ENCODE data around the gene MSMO1. TPM values are rescaled to one million over a fixed set of nuclear protein-coding genes. Genes with fewer than 3 reads are reported as not detected.

MSMO1 gene
- total and polyA plus RNA-seq, 2 experiments from 2014 or later: 145 to 272 TPM

GRCh38 chr4:165360041-165360695 is 32.7 kb downstream of the MSMO1 start (continued):
- no peak for TF ChIP-seq ZNF462 (CRISPR knock-in tag; IDR thresholded peaks at IDR 0.05)
- no peak for TF ChIP-seq ETS1 (IDR thresholded peaks at IDR 0.05)
- TF ChIP-seq, protein P1, sequence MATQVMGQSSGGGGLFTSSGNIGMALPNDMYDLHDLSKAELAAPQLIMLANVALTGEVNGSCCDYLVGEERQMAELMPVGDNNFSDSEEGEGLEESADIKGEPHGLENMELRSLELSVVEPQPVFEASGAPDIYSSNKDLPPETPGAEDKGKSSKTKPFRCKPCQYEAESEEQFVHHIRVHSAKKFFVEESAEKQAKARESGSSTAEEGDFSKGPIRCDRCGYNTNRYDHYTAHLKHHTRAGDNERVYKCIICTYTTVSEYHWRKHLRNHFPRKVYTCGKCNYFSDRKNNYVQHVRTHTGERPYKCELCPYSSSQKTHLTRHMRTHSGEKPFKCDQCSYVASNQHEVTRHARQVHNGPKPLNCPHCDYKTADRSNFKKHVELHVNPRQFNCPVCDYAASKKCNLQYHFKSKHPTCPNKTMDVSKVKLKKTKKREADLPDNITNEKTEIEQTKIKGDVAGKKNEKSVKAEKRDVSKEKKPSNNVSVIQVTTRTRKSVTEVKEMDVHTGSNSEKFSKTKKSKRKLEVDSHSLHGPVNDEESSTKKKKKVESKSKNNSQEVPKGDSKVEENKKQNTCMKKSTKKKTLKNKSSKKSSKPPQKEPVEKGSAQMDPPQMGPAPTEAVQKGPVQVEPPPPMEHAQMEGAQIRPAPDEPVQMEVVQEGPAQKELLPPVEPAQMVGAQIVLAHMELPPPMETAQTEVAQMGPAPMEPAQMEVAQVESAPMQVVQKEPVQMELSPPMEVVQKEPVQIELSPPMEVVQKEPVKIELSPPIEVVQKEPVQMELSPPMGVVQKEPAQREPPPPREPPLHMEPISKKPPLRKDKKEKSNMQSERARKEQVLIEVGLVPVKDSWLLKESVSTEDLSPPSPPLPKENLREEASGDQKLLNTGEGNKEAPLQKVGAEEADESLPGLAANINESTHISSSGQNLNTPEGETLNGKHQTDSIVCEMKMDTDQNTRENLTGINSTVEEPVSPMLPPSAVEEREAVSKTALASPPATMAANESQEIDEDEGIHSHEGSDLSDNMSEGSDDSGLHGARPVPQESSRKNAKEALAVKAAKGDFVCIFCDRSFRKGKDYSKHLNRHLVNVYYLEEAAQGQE (IDR thresholded peaks at IDR 0.05; ENCODE audit: unreplicated experiment): no peak
- no peak for TF ChIP-seq ZNF114 (CRISPR knock-in tag; IDR thresholded peaks at IDR 0.05)

All from GM23338 (cell line).